ENCODE data around the gene PCNX3. TPM values are rescaled to one million over a fixed set of nuclear protein-coding genes. Genes with fewer than 3 reads are reported as not detected.

Gene PCNX3
- total RNA-seq, 2 donors from 2014 or later = 21.8 to 56.7 TPM

GRCh38 chr11:65644837-65645236 is 29.3 kb downstream of the PCNX3 start:
- DNase-seq = no peak

GRCh38 chr11:65645710-65646109 is 30.1 kb downstream of the PCNX3 start:
- Histone ChIP-seq H3K27me3 (no peaks in the 10 kb centered on the region), H3K27ac (no peak overlapping the region), H3K4me1 (peaks cover 14% of the 10 kb centered on the region), H3K9me3 (no peaks in the 10 kb centered on the region), H3K36me3 (replicated peaks in 1 of 2; ENCODE audit: insufficient read depth in 1 of 2, low read depth in 2 of 2) (no peaks in the 10 kb centered on the region), H3K4me3 (no peak overlapping the region)
- intact Hi-C loops (cut with DNase I) = no loop called here
- DNase-seq (no peak), ATAC-seq (no peak)
- WGBS, 2 donors = 66 to 80% methylated on average over 5 to 10 of the region's 10 CpGs
- TF ChIP-seq CTCF (IDR thresholded peaks at IDR 0.05) = no peak
- no peak for TF ChIP-seq POLR2A (IDR thresholded peaks at IDR 0.05)

More at GRCh38 chr11:65644837-65645236, 29.3 kb downstream of the PCNX3 start:
- no peak for ATAC-seq
- Histone ChIP-seq H3K4me3 (no peak overlapping the region), H3K27ac (no peak overlapping the region), H3K4me1 (peaks cover 14% of the 10 kb centered on the region), H3K36me3 (replicated peaks in 1 of 2; ENCODE audit: insufficient read depth in 1 of 2, low read depth in 2 of 2) (no peaks in the 10 kb centered on the region), H3K9me3 (no peaks in the 10 kb centered on the region), H3K27me3 (no peaks in the 10 kb centered on the region)
- intact Hi-C loops (cut with DNase I) = no loop called here
- TF ChIP-seq CTCF (IDR thresholded peaks at IDR 0.05) (no peak), POLR2A (IDR thresholded peaks at IDR 0.05) (no peak)
- WGBS, 2 donors = 94 to 96% methylated on average over 8 to 11 of the region's 11 CpGs

- peaks cover 17% of the 10 kb centered on the region for H3K4me1 ChIP-seq
- no peak for TF ChIP-seq CTCF (IDR thresholded peaks at IDR 0.05)
- TF ChIP-seq POLR2A (IDR thresholded peaks at IDR 0.05) = no peak
- H3K27ac ChIP-seq = no peak overlapping the region
These were observed 30.8 kb downstream of the PCNX3 start for GRCh38 chr11:65646288-65646957.

GRCh38 chr11:65646958-65647701 is 31.6 kb downstream of the PCNX3 start:
- DNase-seq = peak; percentile 47 to 70 (median 64)
- H3K27me3 ChIP-seq = no peaks in the 10 kb centered on the region

More at GRCh38 chr11:65646288-65646957, 30.8 kb downstream of the PCNX3 start:
- Histone ChIP-seq H3K4me3 (no peak overlapping the region), H3K9me3 (no peaks in the 10 kb centered on the region), H3K27me3 (no peaks in the 10 kb centered on the region), H3K36me3 (replicated peaks in 1 of 2; ENCODE audit: insufficient read depth in 1 of 2, low read depth in 2 of 2) (no peaks in the 10 kb centered on the region)
- DNase-seq (no peak), ATAC-seq (no peak)
- intact Hi-C loops (cut with DNase I) = no loop called here
- 74 to 80% methylated on average over 18 to 35 of the region's 68 CpGs for WGBS, 2 donors

More at GRCh38 chr11:65646958-65647701, 31.6 kb downstream of the PCNX3 start:
- intact Hi-C loops (cut with DNase I) = no loop called here
- H3K9me3 ChIP-seq = no peaks in the 10 kb centered on the region
- no peaks in the 10 kb centered on the region for H3K36me3 ChIP-seq (replicated peaks in 1 of 2; ENCODE audit: insufficient read depth in 1 of 2, low read depth in 2 of 2)
- ATAC-seq = peak; percentile 73
- WGBS, 2 donors = 25% methylated on average over 61 of the region's 87 CpGs; no CpG with 5 or more reads in 1 of the 2 donors
- H3K4me3 ChIP-seq = peak overlapping the region in 1 of 2 donors; percentile 9
- peaks cover 24% of the 10 kb centered on the region for H3K4me1 ChIP-seq
- H3K27ac ChIP-seq = peak overlapping the region in 1 of 4 donors; percentile 32
- peak in 1 of 3 donors; percentile 12 for TF ChIP-seq POLR2A (IDR thresholded peaks at IDR 0.05)
- TF ChIP-seq CTCF (IDR thresholded peaks at IDR 0.05) = peak in 1 of 7 experiments; percentile 2

Data from body of pancreas (tissue), 4 donors.